HG03139 (cell line): ENCODE results near the gene ALK.

Experiments used
- ATAC-seq: cut with Tn5 transposase; IDR thresholded peaks from one replicate; pipeline ENCODE4 v1.9.1; 2021; ENCODE audit not compliant: unreplicated experiment

The ALK gene

GRCh38 chr2:29304399-29305060 lies 616.9 kb downstream of the ALK start:
- ATAC-seq, result no peak

GRCh38 chr2:29296585-29296984 lies 624.8 kb downstream of the ALK start:
- ATAC-seq, result no peak

GRCh38 chr2:29295845-29296244 lies 625.5 kb downstream of the ALK start:
- ATAC-seq, result no peak

GRCh38 chr2:29293830-29294438 lies 627.5 kb downstream of the ALK start:
- no peak for ATAC-seq

GRCh38 chr2:29290293-29291047 lies 630.9 kb downstream of the ALK start:
- no peak for ATAC-seq

GRCh38 chr2:29284671-29285070 lies 636.7 kb downstream of the ALK start:
- ATAC-seq, result no peak

GRCh38 chr2:29281916-29282247 lies 639.5 kb downstream of the ALK start:
- no peak for ATAC-seq

GRCh38 chr2:29281086-29281915 lies 640.1 kb downstream of the ALK start:
- ATAC-seq, result no peak

- ATAC-seq, result no peak
These were observed 642.4 kb downstream of the ALK start for GRCh38 chr2:29278966-29279365.

GRCh38 chr2:29276151-29276550 lies 645.2 kb downstream of the ALK start:
- ATAC-seq, result no peak

GRCh38 chr2:29275186-29275585 lies 646.2 kb downstream of the ALK start:
- no peak for ATAC-seq

GRCh38 chr2:29273685-29274611 lies 647.4 kb downstream of the ALK start:
- no peak for ATAC-seq

GRCh38 chr2:29273004-29273684 lies 648.2 kb downstream of the ALK start:
- ATAC-seq, result no peak

GRCh38 chr2:29272311-29272710 lies 649.1 kb downstream of the ALK start:
- no peak for ATAC-seq

GRCh38 chr2:29270701-29271121 lies 650.7 kb downstream of the ALK start:
- ATAC-seq, result no peak

GRCh38 chr2:29269765-29270109 lies 651.6 kb downstream of the ALK start:
- no peak for ATAC-seq

GRCh38 chr2:29269095-29269764 lies 652.2 kb downstream of the ALK start:
- no peak for ATAC-seq

- no peak for ATAC-seq
These were observed 653.7 kb downstream of the ALK start for GRCh38 chr2:29267720-29268119.

- ATAC-seq, result no peak
These were observed 657.5 kb downstream of the ALK start for GRCh38 chr2:29263886-29264285.
